MM.1S (cell line): Measurements from ENCODE around the gene ACTRT3.

ENCODE experiments used
- DNase-seq: peaks from one replicate; pipeline ENCODE4 v3.0.0-alpha.2; 2015
- H2AFZ ChIP-seq: fragments of 300-600 bp; sonication (generic); 2 replicates; pipeline ENCODE4 v1.6.0; 2016; ENCODE audit warnings: antibody characterized with exemption, low read length
- H3F3A ChIP-seq: fragments of 300-600 bp; sonication (generic); 2 replicates; pipeline ENCODE4 v1.6.1; 2016; ENCODE audit warnings: mild to moderate bottlenecking, antibody characterized with exemption, low read length, moderate library complexity, mixed read lengths; ENCODE audit not compliant: insufficient read depth
- H3K27ac ChIP-seq: fragments of 300-600 bp; sonication (generic); 2 replicates; pipeline ENCODE4 v1.5.1; 2016; ENCODE audit warnings: mild to moderate bottlenecking, low read length
- H3K27me3 ChIP-seq: fragments of 300-600 bp; sonication (generic); replicated peaks from 2 replicates; pipeline ENCODE4 v1.6.0; 2016; ENCODE audit warnings: low read length; ENCODE audit not compliant: insufficient read depth
- H3K36me3 ChIP-seq: fragments of 300-600 bp; sonication (generic); replicated peaks from 2 replicates; pipeline ENCODE4 v1.6.1; 2016; ENCODE audit warnings: mild to moderate bottlenecking, low read length, mixed read lengths; ENCODE audit not compliant: insufficient read depth
- H3K4me1 ChIP-seq: fragments of 300-600 bp; sonication (generic); 2 replicates; pipeline ENCODE4 v1.6.1; 2016; ENCODE audit warnings: low read length, mixed read lengths
- H3K4me2 ChIP-seq: fragments of 300-600 bp; sonication (generic); 2 replicates; pipeline ENCODE4 v1.6.0; 2016; ENCODE audit warnings: low read depth, low read length
- H3K4me3 ChIP-seq: fragments of 300-600 bp; sonication (generic); 2 replicates; pipeline ENCODE4 v1.5.1; 2016; ENCODE audit warnings: low read length, mixed read lengths
- H3K79me2 ChIP-seq: fragments of 300-600 bp; sonication (generic); 2 replicates; pipeline ENCODE4 v1.6.1; 2016; ENCODE audit warnings: mixed run types, low read length, mixed read lengths
- H3K9ac ChIP-seq: fragments of 300-600 bp; sonication (generic); 2 replicates; pipeline ENCODE4 v1.6.1; 2016; ENCODE audit warnings: low read length, mixed read lengths
- H3K9me2 ChIP-seq: fragments of 300-600 bp; sonication (generic); replicated peaks from 2 replicates; pipeline ENCODE4 v1.6.1; 2016; ENCODE audit warnings: mild to moderate bottlenecking, low read length, mixed read lengths; ENCODE audit not compliant: insufficient read depth
- H3K9me3 ChIP-seq: fragments of 300-600 bp; sonication (generic); replicated peaks from 2 replicates; pipeline ENCODE4 v1.6.1; 2016; ENCODE audit warnings: mild to moderate bottlenecking, low read length, mixed read lengths; ENCODE audit not compliant: insufficient read depth
- H4K20me1 ChIP-seq: fragments of 300-600 bp; sonication (generic); 2 replicates; pipeline ENCODE4 v1.6.1; 2016; ENCODE audit warnings: mild to moderate bottlenecking, low read length, moderate library complexity, mixed read lengths; ENCODE audit not compliant: insufficient read depth
- CTCF ChIP-seq: fragments of 300-600 bp; sonication (generic); IDR thresholded peaks from 2 replicates; pipeline ENCODE4 v1.5.1; 2016; ENCODE audit warnings: antibody characterized with exemption, low read length, mixed read lengths
- EZH2 ChIP-seq: fragments of 300-600 bp; sonication (generic); optimal IDR thresholded peaks from 2 replicates; pipeline ENCODE3; 2017; ENCODE audit warnings: low read depth, mild to moderate bottlenecking, antibody characterized with exemption, low read length, mixed read lengths
- EZH2phosphoT487 ChIP-seq: fragments of 300-600 bp; sonication (generic); IDR thresholded peaks from 2 replicates; pipeline ENCODE4 v1.6.1; 2018; ENCODE audit warnings: antibody characterized with exemption, low read length

The ACTRT3 gene

GRCh38 chr3:169811631-169812331, 42.4 kb upstream of the ACTRT3 start:
- peak overlapping the region; percentile 56; the same call in 1 of the 2 replicates for H3K9ac ChIP-seq
- peak overlapping the region; percentile 94 for H2AFZ ChIP-seq
- no peaks in the 10 kb centered on the region for H3K36me3 ChIP-seq
- no peak for DNase-seq
- H3K27me3 ChIP-seq = no peaks in the 10 kb centered on the region
- H3K27ac ChIP-seq = no peak overlapping the region
- H3K4me1 ChIP-seq = no peaks in the 10 kb centered on the region
- H4K20me1 ChIP-seq = no peaks in the 10 kb centered on the region
- H3K9me2 ChIP-seq = no peaks in the 10 kb centered on the region
- H3K79me2 ChIP-seq = no peaks in the 10 kb centered on the region
- no peak for TF ChIP-seq EZH2
- no peak for TF ChIP-seq CTCF
- no peak for TF ChIP-seq EZH2phosphoT487
- peaks cover 10% of the 10 kb centered on the region; the same call in 1 of the 2 replicates for H3F3A ChIP-seq
- 0 out of 2 replicates have a peak, but pooled peaks cover 4% of the 10 kb centered on the region for H3K9me3 ChIP-seq
- H3K4me3 ChIP-seq = peak overlapping the region; percentile 66
- peak overlapping the region; percentile 93 for H3K4me2 ChIP-seq

GRCh38 chr3:169809230-169809795, 40.0 kb upstream of the ACTRT3 start:
- no peaks in the 10 kb centered on the region for H3K4me1 ChIP-seq
- H3K9me3 ChIP-seq = no peaks in the 10 kb centered on the region
- H3K4me2 ChIP-seq = no peak overlapping the region
- no peak overlapping the region for H3K9ac ChIP-seq
- H3K27me3 ChIP-seq = no peaks in the 10 kb centered on the region
- H3F3A ChIP-seq = peaks cover 10% of the 10 kb centered on the region; the same call in 1 of the 2 replicates
- no peaks in the 10 kb centered on the region for H4K20me1 ChIP-seq
- no peak overlapping the region for H2AFZ ChIP-seq
- H3K4me3 ChIP-seq = no peak overlapping the region
- TF ChIP-seq CTCF = no peak
- TF ChIP-seq EZH2 = no peak
- TF ChIP-seq EZH2phosphoT487 = no peak
- no peaks in the 10 kb centered on the region for H3K36me3 ChIP-seq
- H3K9me2 ChIP-seq = no peaks in the 10 kb centered on the region
- H3K27ac ChIP-seq = no peak overlapping the region
- no peak for DNase-seq
- no peaks in the 10 kb centered on the region for H3K79me2 ChIP-seq

GRCh38 chr3:169804681-169805080, 35.3 kb upstream of the ACTRT3 start:
- H3K36me3 ChIP-seq = no peaks in the 10 kb centered on the region

More at GRCh38 chr3:169804681-169805080, 35.3 kb upstream of the ACTRT3 start:
- Histone ChIP-seq H3K9me2 (no peaks in the 10 kb centered on the region), H4K20me1 (no peaks in the 10 kb centered on the region), H3K79me2 (no peaks in the 10 kb centered on the region), H3K4me2 (no peak overlapping the region), H3F3A (no peaks in the 10 kb centered on the region), H3K27me3 (no peaks in the 10 kb centered on the region), H2AFZ (no peak overlapping the region), H3K9me3 (no peaks in the 10 kb centered on the region), H3K27ac (no peak overlapping the region), H3K4me3 (no peak overlapping the region), H3K4me1 (no peaks in the 10 kb centered on the region), H3K9ac (no peak overlapping the region)
- TF ChIP-seq EZH2phosphoT487 = no peak
- TF ChIP-seq CTCF = no peak
- no peak for TF ChIP-seq EZH2
- no peak for DNase-seq
